Gastroesophageal sphincter (tissue), 3 donors: ENCODE data around the gene CALU.

ENCODE experiments used
- EP300 ChIP-seq: sonication (generic); formaldehyde crosslinking; IDR thresholded peaks from one replicate; pipeline ENCODE4 v1.6.1; 2017; ENCODE audit warnings: antibody characterized with exemption, mild to moderate bottlenecking
- POLR2A ChIP-seq, 2 donors: fragments of 450-650 bp; IDR thresholded peaks; one replicate each; pipeline ENCODE4 v1.6.1; 2017; ENCODE audit warnings: antibody characterized with exemption in 2 of 2, mild to moderate bottlenecking in 2 of 2, moderate library complexity in 1 of 2
- TF ChIP-seq, protein P1 (sequence below), 4 experiments: fragments of 200-600 bp in 2 of 4; fragments of 450-650 bp in 2 of 4; sonication (generic) in 1 of 4; IDR thresholded peaks; one replicate each; pipeline ENCODE4 v1.5.1; 2017 to 2019; ENCODE audit warnings: antibody characterized with exemption in 4 of 4, mild to moderate bottlenecking in 2 of 4, moderate library complexity in 2 of 4

DNA sequence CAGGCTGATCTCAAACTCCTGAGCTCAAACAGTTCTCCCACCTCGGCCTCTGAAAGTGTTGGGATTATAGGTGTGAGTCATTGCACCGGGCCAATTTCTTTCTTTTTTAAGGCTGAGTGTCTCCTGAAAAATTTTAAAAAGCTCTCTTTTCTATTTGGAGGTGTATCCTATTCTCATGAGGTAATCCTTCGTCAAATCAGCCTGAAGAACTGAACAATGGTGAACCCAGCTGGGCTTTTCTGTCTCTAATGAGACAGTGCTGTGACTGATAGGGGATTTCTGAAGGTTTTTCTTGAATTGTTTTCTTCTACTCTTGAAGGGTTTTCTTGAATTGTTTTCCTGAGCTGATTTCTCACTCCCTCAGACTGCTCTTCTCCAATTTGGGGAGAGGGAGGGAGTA, 30.9 kb upstream of the CALU start:
- TF ChIP-seq, protein P1, sequence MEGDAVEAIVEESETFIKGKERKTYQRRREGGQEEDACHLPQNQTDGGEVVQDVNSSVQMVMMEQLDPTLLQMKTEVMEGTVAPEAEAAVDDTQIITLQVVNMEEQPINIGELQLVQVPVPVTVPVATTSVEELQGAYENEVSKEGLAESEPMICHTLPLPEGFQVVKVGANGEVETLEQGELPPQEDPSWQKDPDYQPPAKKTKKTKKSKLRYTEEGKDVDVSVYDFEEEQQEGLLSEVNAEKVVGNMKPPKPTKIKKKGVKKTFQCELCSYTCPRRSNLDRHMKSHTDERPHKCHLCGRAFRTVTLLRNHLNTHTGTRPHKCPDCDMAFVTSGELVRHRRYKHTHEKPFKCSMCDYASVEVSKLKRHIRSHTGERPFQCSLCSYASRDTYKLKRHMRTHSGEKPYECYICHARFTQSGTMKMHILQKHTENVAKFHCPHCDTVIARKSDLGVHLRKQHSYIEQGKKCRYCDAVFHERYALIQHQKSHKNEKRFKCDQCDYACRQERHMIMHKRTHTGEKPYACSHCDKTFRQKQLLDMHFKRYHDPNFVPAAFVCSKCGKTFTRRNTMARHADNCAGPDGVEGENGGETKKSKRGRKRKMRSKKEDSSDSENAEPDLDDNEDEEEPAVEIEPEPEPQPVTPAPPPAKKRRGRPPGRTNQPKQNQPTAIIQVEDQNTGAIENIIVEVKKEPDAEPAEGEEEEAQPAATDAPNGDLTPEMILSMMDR (IDR thresholded peaks at IDR 0.05): no peak
- TF ChIP-seq POLR2A (IDR thresholded peaks at IDR 0.05) (no peak), EP300 (no peak)
